SKM-1 treated with dmso at 0.1 percent for 144 hours (cell line): ENCODE data around the gene IQCN.

Experiments
- DNase-seq: peaks from one replicate; lab custom pipeline; 2025; ENCODE audit not compliant: unreplicated experiment; lab: John Stamatoyannopoulos, UW

Gene IQCN

DNA sequence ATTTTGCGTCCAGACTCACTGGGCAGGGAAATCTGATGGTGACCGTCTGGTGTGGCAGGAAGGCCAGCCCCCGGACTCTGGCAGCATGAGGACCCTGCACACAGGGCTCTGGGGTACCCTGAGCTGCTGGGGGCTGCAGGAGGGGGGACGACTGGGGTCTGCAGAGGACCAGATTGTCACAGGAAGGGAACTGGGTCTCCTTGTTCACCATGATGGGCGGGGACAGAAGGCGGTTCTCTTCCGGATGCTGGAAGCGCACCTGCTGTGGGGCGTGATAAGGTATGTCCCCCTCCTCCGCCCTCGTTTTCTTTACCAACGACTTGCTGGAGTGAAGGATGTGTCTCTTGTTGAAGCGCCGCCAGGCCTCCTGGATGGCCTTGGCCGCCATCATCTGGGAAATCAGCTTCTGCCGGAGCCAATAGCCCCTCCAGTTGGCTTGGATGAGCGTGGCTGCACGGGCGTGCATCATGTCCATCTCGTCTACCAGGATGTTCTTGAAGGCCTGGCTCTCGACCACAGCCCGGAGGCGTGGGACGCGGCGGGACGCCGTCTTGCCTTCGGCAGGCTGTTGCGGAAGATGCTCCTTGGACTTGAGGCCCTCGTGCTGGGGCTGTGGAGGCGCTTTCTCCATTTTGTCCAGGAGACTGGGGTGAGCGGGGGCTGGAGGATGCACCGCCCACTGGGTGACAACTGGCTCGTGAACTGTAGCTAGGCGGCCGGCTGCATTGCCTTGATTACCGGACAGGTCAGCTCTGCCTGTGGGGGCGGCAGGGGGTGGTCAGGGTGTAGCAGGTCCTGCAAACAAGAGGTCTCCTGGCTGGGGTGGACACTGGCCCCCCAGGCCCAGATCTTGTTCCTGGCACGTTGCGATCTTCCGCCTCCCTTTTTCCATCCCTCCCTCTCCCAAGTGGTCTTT, 7.2 kb downstream of the IQCN start:
- no peak for DNase-seq

- no peak for DNase-seq
These were observed 8.7 kb downstream of the IQCN start for GRCh38 chr19:18265582-18265981.

GRCh38 chr19:18264971-18265540, 9.2 kb downstream of the IQCN start:
- DNase-seq: no peak

DNA sequence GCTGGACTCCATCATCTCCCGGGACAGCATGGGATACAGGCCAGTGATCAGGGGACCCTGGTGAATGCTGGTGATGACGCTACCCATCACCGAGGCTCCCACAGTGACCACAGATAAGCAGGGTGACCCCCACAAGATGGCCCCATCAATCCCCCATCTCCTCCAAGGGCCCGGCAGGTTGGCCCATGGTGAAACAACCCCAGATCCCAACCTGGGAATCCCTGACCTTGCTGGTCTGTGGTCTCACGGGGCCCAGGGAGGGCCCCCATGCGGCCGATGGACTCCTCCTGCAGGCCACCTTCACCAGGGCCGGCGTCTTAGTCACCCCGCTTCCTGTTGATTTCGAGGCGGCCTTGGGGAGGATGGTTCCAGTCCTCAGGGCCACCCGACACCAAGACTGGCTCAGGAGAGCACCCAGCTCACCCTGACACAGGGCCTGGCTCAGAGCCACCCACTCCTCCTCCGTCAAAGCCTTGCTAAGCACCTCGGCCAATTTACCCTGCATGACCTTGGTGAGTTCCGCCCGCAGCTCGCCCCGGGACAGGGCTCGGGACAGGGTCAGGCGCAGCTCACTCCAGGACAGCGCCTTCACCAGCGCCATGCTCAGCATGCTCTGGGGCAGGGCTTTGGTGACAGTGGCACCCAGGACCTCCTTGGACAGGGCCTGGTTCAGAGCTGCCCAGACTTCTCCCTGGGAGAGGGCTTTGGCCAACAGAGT, 10.0 kb downstream of the IQCN start:
- no peak for DNase-seq

GRCh38 chr19:18263324-18264136, 10.7 kb downstream of the IQCN start:
- DNase-seq: no peak

GRCh38 chr19:18262917-18263316, 11.3 kb downstream of the IQCN start:
- DNase-seq: no peak

DNA sequence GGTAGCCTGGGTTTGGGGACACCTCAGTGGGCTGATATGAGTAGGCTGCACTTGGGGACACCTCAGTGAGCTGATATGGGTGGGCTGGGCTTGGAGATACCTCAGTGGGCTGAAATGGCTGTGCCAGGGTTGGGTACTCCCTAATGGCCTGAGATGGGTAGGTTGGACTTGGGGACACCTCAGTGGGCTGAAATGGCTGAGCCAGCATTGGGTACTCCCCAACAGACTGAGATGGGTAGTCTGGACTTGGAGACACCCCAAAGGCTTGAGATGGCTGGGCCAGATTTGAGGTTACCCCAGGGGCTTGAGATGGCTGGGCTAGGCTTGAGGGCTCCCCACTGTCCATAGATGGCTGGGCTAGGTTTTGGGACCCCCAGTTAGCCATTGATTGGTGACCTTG, 12.1 kb downstream of the IQCN start:
- no peak for DNase-seq

DNA sequence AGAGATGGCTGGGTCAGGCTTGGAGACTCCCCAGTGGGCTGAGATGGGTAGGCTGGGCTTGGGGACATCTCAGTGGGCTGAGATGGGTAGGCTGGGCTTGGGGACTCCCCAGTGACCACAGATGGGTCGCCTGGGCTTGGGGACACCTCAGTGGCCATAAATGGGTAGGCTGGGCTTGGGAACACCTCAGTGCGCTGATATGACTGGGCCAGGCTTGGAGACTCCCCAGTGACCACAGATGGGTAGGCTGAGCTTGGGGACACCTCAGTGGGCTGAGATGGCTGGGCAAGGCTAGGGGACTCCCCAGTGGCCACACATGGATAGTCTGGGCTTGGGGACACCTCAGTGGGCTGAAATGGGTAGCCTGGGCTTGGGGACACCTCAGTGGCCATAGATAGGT, 12.8 kb downstream of the IQCN start:
- DNase-seq: no peak

DNA sequence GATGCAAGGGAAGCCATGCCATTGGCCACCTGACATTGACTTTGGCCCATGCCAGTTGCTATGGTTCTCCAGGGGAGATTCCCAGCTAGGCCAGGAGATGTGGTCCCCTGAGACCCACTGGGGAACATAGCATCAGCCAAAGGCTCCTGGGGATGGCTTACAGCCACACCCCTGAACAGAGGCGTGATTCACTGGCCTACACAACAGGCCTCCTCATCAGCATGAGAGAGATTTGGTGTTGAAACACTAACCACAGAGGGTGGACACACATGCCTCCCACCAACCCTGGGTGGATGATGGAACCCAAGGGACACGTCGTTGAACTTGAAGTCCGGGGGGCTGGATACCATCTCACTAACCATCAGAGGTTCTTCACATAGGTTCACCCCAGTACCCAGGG, 14.4 kb downstream of the IQCN start:
- DNase-seq: no peak

DNA sequence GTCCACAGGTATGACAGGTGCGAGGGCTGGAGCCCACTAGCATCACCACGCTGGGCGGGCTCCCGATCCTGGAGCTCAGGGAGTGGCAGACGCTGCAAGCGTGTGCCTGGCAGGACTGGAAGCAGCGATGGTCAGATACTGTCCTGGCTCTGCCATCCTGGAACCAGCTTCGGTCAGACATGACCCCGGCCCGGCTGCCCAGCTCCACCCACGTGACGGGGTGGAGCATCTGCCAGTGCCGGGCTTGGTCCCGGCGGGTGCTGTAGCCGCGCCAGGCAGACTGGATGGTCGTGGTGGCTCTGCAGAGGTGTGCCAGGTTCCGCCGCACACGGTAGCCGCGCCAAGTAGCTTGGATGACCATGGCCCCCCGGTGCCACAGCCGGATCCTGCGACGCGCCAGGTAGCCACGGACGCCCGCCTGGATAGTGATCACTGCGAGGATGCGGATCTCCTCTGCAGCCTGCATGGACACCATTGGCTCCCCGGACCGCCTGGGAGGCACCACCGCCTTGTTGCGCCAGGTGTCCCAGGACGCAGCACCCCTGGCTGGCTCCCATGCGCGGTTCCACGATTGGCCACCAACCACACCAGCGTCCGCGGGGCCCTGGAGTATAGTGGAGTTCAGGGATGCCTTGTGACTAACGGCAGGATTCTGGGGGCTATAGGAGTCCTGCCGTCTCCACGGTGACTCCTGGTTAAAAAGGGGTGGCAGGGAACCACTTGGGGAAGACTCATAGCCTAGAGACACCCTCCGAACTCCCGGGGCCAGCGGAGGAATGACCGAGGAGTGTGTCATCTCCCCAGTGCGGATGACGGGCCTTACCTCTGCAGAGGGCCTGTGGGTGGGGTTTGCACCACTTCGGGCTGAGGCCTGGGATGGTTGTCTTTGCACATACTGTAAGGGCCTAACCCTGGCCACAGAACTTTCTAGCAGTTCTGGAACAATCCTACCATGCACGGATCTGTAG, 16.5 kb downstream of the IQCN start:
- no peak for DNase-seq

GRCh38 chr19:18254546-18255503, 19.4 kb downstream of the IQCN start:
- no peak for DNase-seq

GRCh38 chr19:18253716-18254115, 20.5 kb downstream of the IQCN start:
- peak; percentile 59 for DNase-seq

- no peak for DNase-seq
These were observed 21.1 kb downstream of the IQCN start for GRCh38 chr19:18253130-18253529.

GRCh38 chr19:18252370-18252717, 21.9 kb downstream of the IQCN start:
- no peak for DNase-seq

GRCh38 chr19:18251587-18252369, 22.5 kb downstream of the IQCN start:
- DNase-seq: peak; percentile 65

- DNase-seq: no peak
These were observed 24.4 kb downstream of the IQCN start for GRCh38 chr19:18249834-18250233.

- no peak for DNase-seq
These were observed 29.0 kb downstream of the IQCN start for GRCh38 chr19:18245297-18245696.

- DNase-seq: no peak
These were observed 34.9 kb downstream of the IQCN start for GRCh38 chr19:18239303-18239702.
